Gastroesophageal sphincter (tissue), 3 donors: Measurements from ENCODE around the gene TYRO3.

Source experiments
- CTCF ChIP-seq, 4 experiments: fragments of 200-600 bp in 2 of 4; fragments of 450-650 bp in 2 of 4; sonication (generic) in 1 of 4; IDR thresholded peaks; one replicate each; pipeline ENCODE4 v1.5.1; 2017 to 2019; ENCODE audit warnings: antibody characterized with exemption in 4 of 4, mild to moderate bottlenecking in 2 of 4, moderate library complexity in 2 of 4
- POLR2A ChIP-seq, 2 donors: fragments of 450-650 bp; IDR thresholded peaks; one replicate each; pipeline ENCODE4 v1.6.1; 2017; ENCODE audit warnings: antibody characterized with exemption in 2 of 2, mild to moderate bottlenecking in 2 of 2, moderate library complexity in 1 of 2

GRCh38 chr15:41585127-41586047 lies 26.4 kb downstream of the TYRO3 start:
- TF ChIP-seq CTCF (IDR thresholded peaks at IDR 0.05) (peak in 3 of 4 experiments; percentile 40 to 55 (median 52)), POLR2A (IDR thresholded peaks at IDR 0.05) (no peak)
